GM23338 (cell line): ENCODE results near the gene BCAR3. TPM values are rescaled to one million over a fixed set of nuclear protein-coding genes. Genes with fewer than 3 reads are reported as not detected.

Experiments used
- ATAC-seq: fragments of 200-7000 bp; cut with Tn5 transposase; 3 replicates; pipeline ENCODE4 v1.9.1; 2020
- DNase-seq: peaks from one replicate; pipeline ENCODE4 v3.0.0-alpha.2; 2015; ENCODE audit warnings: low spot score
- H2AFZ ChIP-seq: fragments of 200-600 bp; sonication (generic); 2 replicates; pipeline ENCODE4 v1.8.0; 2016; ENCODE audit warnings: antibody characterized with exemption, mild to moderate bottlenecking, moderate library complexity
- H3F3A ChIP-seq: fragments of 200-600 bp; sonication (generic); replicated peaks from 2 replicates; pipeline ENCODE4 v1.8.0; 2017; ENCODE audit warnings: antibody characterized with exemption, mixed run types, low read depth
- H3K27ac ChIP-seq: fragments of 200-600 bp; sonication (generic); 2 replicates; pipeline ENCODE4 v1.6.1; 2016; ENCODE audit warnings: low read depth
- H3K27me3 ChIP-seq: fragments of 200-600 bp; sonication (generic); 2 replicates; pipeline ENCODE4 v1.8.0; 2016; ENCODE audit warnings: mild to moderate bottlenecking, mixed run types, moderate library complexity; ENCODE audit not compliant: insufficient read depth
- H3K36me3 ChIP-seq: fragments of 200-600 bp; sonication (generic); 2 replicates; pipeline ENCODE4 v1.8.0; 2016; ENCODE audit warnings: mild to moderate bottlenecking; ENCODE audit not compliant: insufficient read depth
- H3K4me1 ChIP-seq: fragments of 200-600 bp; sonication (generic); 2 replicates; pipeline ENCODE4 v1.8.0; 2016; ENCODE audit warnings: mild to moderate bottlenecking, moderate library complexity; ENCODE audit not compliant: insufficient read depth
- H3K4me2 ChIP-seq: fragments of 200-600 bp; sonication (generic); 2 replicates; pipeline ENCODE4 v1.7.1; 2017; ENCODE audit warnings: mixed run types
- H3K4me3 ChIP-seq: fragments of 200-600 bp; sonication (generic); 2 replicates; pipeline ENCODE4 v1.6.1; 2016; ENCODE audit warnings: mixed run types
- H3K79me2 ChIP-seq: fragments of 200-600 bp; sonication (generic); replicated peaks from 2 replicates; pipeline ENCODE4 v1.8.0; 2017; ENCODE audit warnings: mild to moderate bottlenecking; ENCODE audit not compliant: insufficient read depth
- H3K9me2 ChIP-seq: fragments of 200-600 bp; sonication (generic); 2 replicates; pipeline ENCODE4 v1.8.0; 2017; ENCODE audit not compliant: insufficient read depth
- H4K20me1 ChIP-seq: fragments of 200-600 bp; sonication (generic); replicated peaks from 2 replicates; pipeline ENCODE4 v1.8.0; 2017; ENCODE audit warnings: mild to moderate bottlenecking; ENCODE audit not compliant: insufficient read depth
- H3K27ac Mint-ChIP-seq: 2 replicates; pipeline ENCODE4 v1.8.0; 2020; ENCODE audit warnings: inconsistent platforms, mild to moderate bottlenecking, moderate library complexity, mixed read lengths
- H3K27me3 Mint-ChIP-seq: 3 replicates; pipeline ENCODE4 v1.8.0; 2022; ENCODE audit warnings: low read depth, mild to moderate bottlenecking, moderate library complexity, mixed read lengths, inconsistent platforms; ENCODE audit not compliant: insufficient read depth, poor library complexity
- H3K36me3 Mint-ChIP-seq: 3 replicates; pipeline ENCODE4 v1.8.0; 2021; ENCODE audit warnings: low read depth, mild to moderate bottlenecking, inconsistent platforms, moderate library complexity, mixed read lengths
- H3K4me1 Mint-ChIP-seq: 3 replicates; pipeline ENCODE4 v1.8.0; 2020; ENCODE audit warnings: mild to moderate bottlenecking, inconsistent platforms, mixed read lengths
- H3K4me3 Mint-ChIP-seq: 3 replicates; pipeline ENCODE4 v1.8.0; 2021; ENCODE audit warnings: moderate library complexity, mild to moderate bottlenecking, inconsistent platforms, mixed read lengths
- H3K9me3 Mint-ChIP-seq: 3 replicates; pipeline ENCODE4 v1.8.0; 2020; ENCODE audit warnings: moderate library complexity, mild to moderate bottlenecking, inconsistent platforms, mixed read lengths
- CREB1 ChIP-seq: fragments of 250-450 bp; sonication (Bioruptor Pico); IDR thresholded peaks from 2 replicates; pipeline ENCODE4 v1.5.0; 2020; ENCODE audit warnings: low read depth, mild to moderate bottlenecking, moderate library complexity
- CTCF ChIP-seq, 2 experiments: fragments of 200-600 bp in 1 of 2; sonication (generic) in 1 of 2; conservative IDR thresholded peaks; 2 replicates each; pipeline versions ENCODE4 v1.5.1 to v1.6.1; 2016 to 2017; ENCODE audit warnings: antibody characterized with exemption in 2 of 2, low read depth in 2 of 2, mild to moderate bottlenecking in 2 of 2, moderate library complexity in 1 of 2
- ETS1 ChIP-seq: IDR thresholded peaks from 2 replicates; pipeline ENCODE4 v1.6.1; 2016; ENCODE audit warnings: antibody characterized with exemption
- EZH2phosphoT487 ChIP-seq: fragments of 200-600 bp; sonication (generic); IDR thresholded peaks from one replicate; pipeline ENCODE4 v1.8.1; 2018; ENCODE audit warnings: antibody characterized with exemption; ENCODE audit not compliant: unreplicated experiment
- POLR2AphosphoS5 ChIP-seq: IDR thresholded peaks from 2 replicates; pipeline ENCODE4 v1.6.1; 2016; ENCODE audit warnings: antibody characterized with exemption, low read depth
- STAT1 ChIP-seq: IDR thresholded peaks from one replicate; pipeline ENCODE4 v1.6.1; 2016; ENCODE audit warnings: antibody characterized with exemption; ENCODE audit not compliant: unreplicated experiment
- ZNF114 ChIP-seq: fragments of 250-450 bp; sonication (Bioruptor Pico); IDR thresholded peaks from 2 replicates; pipeline ENCODE4 v1.5.0; 2020; ENCODE audit warnings: mild to moderate bottlenecking, moderate library complexity
- ZNF462 ChIP-seq: fragments of 250-450 bp; sonication (Bioruptor Pico); IDR thresholded peaks from 2 replicates; pipeline ENCODE4 v1.5.0; 2020; ENCODE audit warnings: mild to moderate bottlenecking, moderate library complexity
- polyA plus RNA-seq: library from polyadenylated mRNA; unstranded; fragments of >200 nt; fragmentation: Nextera tagmentation; extraction: Ambion mirVana; gene quantifications from 2 replicates; pipeline ENCODE4 v1.2.1, GENCODE V29; 2016
- total RNA-seq: library from RNA; depleted of rRNA; stranded (reverse); fragments of >200 nt; shearing (Covaris generic); gene quantifications from 2 replicates; pipeline ENCODE4 v1.2.3, GENCODE V29; 2014

Gene BCAR3
- total and polyA plus RNA-seq, 2 experiments from 2014 or later, result 5.5 to 9.7 TPM

DNA sequence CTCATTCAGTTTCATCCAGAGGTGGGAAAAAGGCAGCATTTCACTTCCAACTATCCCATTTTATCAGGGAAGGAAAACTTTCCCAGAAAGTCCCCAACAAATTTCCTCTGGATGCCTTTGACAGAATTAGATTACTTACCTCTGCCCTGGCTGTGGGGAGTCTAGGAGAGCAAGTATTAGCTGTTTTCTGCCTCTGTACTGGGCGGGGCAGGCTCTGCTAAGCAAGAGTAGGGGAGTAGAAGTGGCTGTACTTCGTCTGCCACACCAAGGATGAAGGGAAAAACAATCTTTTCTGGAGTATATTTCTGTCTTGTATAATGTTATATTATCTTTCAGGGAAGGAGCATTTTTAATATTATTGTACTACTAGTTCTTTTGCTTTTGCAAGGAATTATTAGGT is 155.2 kb downstream of the BCAR3 start:
- H3K4me1 Mint-ChIP-seq, result peaks cover 7% of the 10 kb centered on the region; the same call in 2 of the 3 replicates
- Histone ChIP-seq H3K79me2 (peaks cover 24% of the 10 kb centered on the region), H3K4me1 (peaks cover 7% of the 10 kb centered on the region; the same call in 1 of the 2 replicates), H3K4me2 (no peak overlapping the region), H3K27ac (peak overlapping the region; percentile 41; the same call in 1 of the 2 replicates), H3K27me3 (no peaks in the 10 kb centered on the region), H2AFZ (no peak overlapping the region), H3K36me3 (peaks cover 11% of the 10 kb centered on the region; the same call in 1 of the 2 replicates), H4K20me1 (no peaks in the 10 kb centered on the region; the same call in 1 of the 2 replicates), H3F3A (no peaks in the 10 kb centered on the region), H3K4me3 (no peak overlapping the region), H3K9me2 (no peaks in the 10 kb centered on the region)
- no peaks in the 10 kb centered on the region for H3K9me3 Mint-ChIP-seq
- peaks cover 31% of the 10 kb centered on the region; the same call in 2 of the 3 replicates for H3K36me3 Mint-ChIP-seq
- DNase-seq, result no peak
- TF ChIP-seq STAT1 (no peak), CREB1 (CRISPR knock-in tag) (no peak), CTCF (conservative IDR thresholded peaks at IDR 0.05; ENCODE audit: low read depth in 2 of 2) (no peak), ZNF462 (no peak), POLR2AphosphoS5 (no peak), EZH2phosphoT487 (no peak), ETS1 (no peak), ZNF114 (CRISPR knock-in tag) (no peak)
- H3K27me3 Mint-ChIP-seq, result peaks cover 2% of the 10 kb centered on the region
- peak; percentile 65 for ATAC-seq
- no peak overlapping the region for H3K4me3 Mint-ChIP-seq
- no peak overlapping the region; the same call in 1 of the 2 replicates for H3K27ac Mint-ChIP-seq
